Fibroblast of lung (primary cell): ENCODE results near the gene UBE2E2. TPM values are rescaled to one million over a fixed set of nuclear protein-coding genes. Genes with fewer than 3 reads are reported as not detected.
A peak's percentile ranks its signal among the peaks of the same experiment; 100 is the strongest.

ENCODE experiments used
- DNase-seq, 2 donors: peaks; one replicate each; pipeline versions ENCODE4 v3.0.0 to v3.0.0-alpha.2; 2010; ENCODE audit warnings: low read depth in 2 of 2
- H2AFZ ChIP-seq: 2 replicates; pipeline ENCODE4 v1.5.1; 2012; ENCODE audit warnings: low read length, control low read depth, inconsistent platforms
- H3K27ac ChIP-seq: 2 replicates; pipeline ENCODE4 v1.5.1; 2011; ENCODE audit warnings: low read length, control low read depth; ENCODE audit not compliant: insufficient read depth
- H3K27me3 ChIP-seq: 2 replicates; pipeline ENCODE4 v1.5.1; 2011; ENCODE audit warnings: mild to moderate bottlenecking, low read length; ENCODE audit not compliant: control insufficient read depth, insufficient read depth
- H3K36me3 ChIP-seq: 2 replicates; pipeline ENCODE4 v1.5.1; 2011; ENCODE audit warnings: low read length; ENCODE audit not compliant: control insufficient read depth, insufficient read depth
- H3K4me1 ChIP-seq: 2 replicates; pipeline ENCODE4 v1.5.1; 2011; ENCODE audit warnings: low read length; ENCODE audit not compliant: control insufficient read depth, insufficient read depth; ENCODE audit errors: extremely low read depth
- H3K4me2 ChIP-seq: 2 replicates; pipeline ENCODE4 v1.5.1; 2011; ENCODE audit warnings: low read length, control low read depth; ENCODE audit not compliant: insufficient read depth; ENCODE audit errors: extremely low read depth
- H3K4me3 ChIP-seq, 4 experiments: fragments of 200-600 bp in 1 of 4; sonication (generic) in 1 of 4; replicated peaks in 1 of 4; 2 replicates each; pipeline ENCODE4 v1.5.1; 2011 to 2016; ENCODE audit warnings: low read length in 4 of 4, low read depth in 3 of 4, mild to moderate bottlenecking in 3 of 4, control low read depth in 2 of 4, inconsistent platforms in 1 of 4, mixed read lengths in 1 of 4; ENCODE audit not compliant: insufficient read depth in 1 of 4; ENCODE audit errors: control extremely low read depth in 1 of 4
- H3K79me2 ChIP-seq: 2 replicates; pipeline ENCODE4 v1.5.1; 2012; ENCODE audit warnings: mild to moderate bottlenecking, low read length, inconsistent platforms; ENCODE audit not compliant: control insufficient read depth, insufficient read depth
- H3K9ac ChIP-seq: 2 replicates; pipeline ENCODE4 v1.5.1; 2011; ENCODE audit warnings: mild to moderate bottlenecking, low read length, control low read depth; ENCODE audit not compliant: insufficient read depth
- H3K9me3 ChIP-seq: 2 replicates; pipeline ENCODE4 v1.5.1; 2012; ENCODE audit warnings: low read depth, low read length; ENCODE audit not compliant: control insufficient read depth, insufficient read depth
- H4K20me1 ChIP-seq: 2 replicates; pipeline ENCODE4 v1.5.1; 2011; ENCODE audit warnings: low read length; ENCODE audit not compliant: control insufficient read depth, insufficient read depth; ENCODE audit errors: extremely low read depth
- EZH2 ChIP-seq: IDR thresholded peaks from 2 replicates; pipeline ENCODE4 v1.5.1; 2012; ENCODE audit warnings: low read length, control low read depth, mild to moderate bottlenecking; ENCODE audit errors: missing control alignments
- polyA plus RNA-seq, 2 donors: library from polyadenylated mRNA; depleted of rRNA in 1 of 2; stranded (reverse) in 1 of 2; unstranded in 1 of 2; fragments of >200 nt; gene quantifications; 2 replicates each; pipeline ENCODE4 v1.2.1, GENCODE V29; 2011 to 2012; ENCODE audit warnings: missing spikeins in 1 of 2
- total RNA-seq: library from RNA; depleted of rRNA; stranded (reverse); fragments of >200 nt; gene quantifications from 2 replicates; pipeline ENCODE4 v1.2.1, GENCODE V29; 2014
- TF ChIP-seq, protein P1 (sequence below), 2 donors: IDR thresholded peaks in 1 of 2; conservative IDR thresholded peaks in 1 of 2; 1 replicate in 1 of 2; 2 replicates in 1 of 2; pipeline ENCODE4 v1.5.1; 2011 to 2012; ENCODE audit warnings: low read length in 2 of 2, control low read depth in 1 of 2, inconsistent platforms in 1 of 2, low read depth in 1 of 2, mild to moderate bottlenecking in 1 of 2

Gene UBE2E2
- total and polyA plus RNA-seq, 2 donors (not counting 1 experiment from before 2014, with no cell fraction given), result 79.8 to 127 TPM

DNA sequence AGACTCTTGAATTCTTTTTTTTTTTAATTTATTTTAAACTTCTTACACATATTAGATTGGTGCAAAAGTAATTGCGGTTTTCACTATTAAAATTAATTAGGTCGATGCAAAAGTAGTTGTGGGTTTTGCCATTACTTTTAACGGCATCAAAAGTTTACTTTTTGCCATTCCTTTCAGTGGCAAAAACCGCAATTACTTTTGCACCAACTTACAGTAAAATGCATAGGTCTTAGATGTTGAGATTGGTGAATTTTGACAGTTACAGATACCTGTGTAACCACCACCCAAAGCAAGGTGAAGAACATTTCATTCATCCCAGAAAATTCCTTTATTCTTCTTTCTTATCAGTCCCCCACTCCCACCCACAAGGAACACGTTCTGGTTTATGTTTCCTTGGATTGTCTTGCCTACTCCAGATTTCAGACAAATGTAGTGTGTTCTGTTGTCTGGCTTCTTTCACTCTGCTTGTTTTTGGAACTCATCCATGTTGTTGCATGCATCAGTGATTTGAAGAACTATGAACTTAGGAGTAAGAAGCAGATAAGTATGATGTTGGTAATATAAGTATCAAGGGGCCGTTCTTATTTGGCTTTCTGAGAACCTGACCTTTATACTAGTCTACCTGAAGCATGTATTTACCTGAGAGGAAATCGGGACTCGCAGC, 404.2 kb downstream of the UBE2E2 start:
- no peak for DNase-seq
- H2AFZ ChIP-seq, result no peak overlapping the region
- H3K4me3 ChIP-seq, result no peak overlapping the region
- H3K4me2 ChIP-seq, result no peak overlapping the region
- H4K20me1 ChIP-seq, result no peaks in the 10 kb centered on the region
- H3K27me3 ChIP-seq, result no peaks in the 10 kb centered on the region
- no peaks in the 10 kb centered on the region for H3K9me3 ChIP-seq
- H3K4me1 ChIP-seq, result peaks cover 10% of the 10 kb centered on the region
- H3K36me3 ChIP-seq, result no peaks in the 10 kb centered on the region
- H3K79me2 ChIP-seq, result no peaks in the 10 kb centered on the region
- no peak overlapping the region for H3K27ac ChIP-seq
- H3K9ac ChIP-seq, result no peak overlapping the region
- TF ChIP-seq, protein P1, sequence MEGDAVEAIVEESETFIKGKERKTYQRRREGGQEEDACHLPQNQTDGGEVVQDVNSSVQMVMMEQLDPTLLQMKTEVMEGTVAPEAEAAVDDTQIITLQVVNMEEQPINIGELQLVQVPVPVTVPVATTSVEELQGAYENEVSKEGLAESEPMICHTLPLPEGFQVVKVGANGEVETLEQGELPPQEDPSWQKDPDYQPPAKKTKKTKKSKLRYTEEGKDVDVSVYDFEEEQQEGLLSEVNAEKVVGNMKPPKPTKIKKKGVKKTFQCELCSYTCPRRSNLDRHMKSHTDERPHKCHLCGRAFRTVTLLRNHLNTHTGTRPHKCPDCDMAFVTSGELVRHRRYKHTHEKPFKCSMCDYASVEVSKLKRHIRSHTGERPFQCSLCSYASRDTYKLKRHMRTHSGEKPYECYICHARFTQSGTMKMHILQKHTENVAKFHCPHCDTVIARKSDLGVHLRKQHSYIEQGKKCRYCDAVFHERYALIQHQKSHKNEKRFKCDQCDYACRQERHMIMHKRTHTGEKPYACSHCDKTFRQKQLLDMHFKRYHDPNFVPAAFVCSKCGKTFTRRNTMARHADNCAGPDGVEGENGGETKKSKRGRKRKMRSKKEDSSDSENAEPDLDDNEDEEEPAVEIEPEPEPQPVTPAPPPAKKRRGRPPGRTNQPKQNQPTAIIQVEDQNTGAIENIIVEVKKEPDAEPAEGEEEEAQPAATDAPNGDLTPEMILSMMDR (conservative IDR thresholded peaks at IDR 0.05 in 1 of 2, IDR thresholded peaks at IDR 0.05 in 1 of 2; ENCODE audit: low read depth in 1 of 2, low read length in 2 of 2), result no peak
- no peak for TF ChIP-seq EZH2

DNA sequence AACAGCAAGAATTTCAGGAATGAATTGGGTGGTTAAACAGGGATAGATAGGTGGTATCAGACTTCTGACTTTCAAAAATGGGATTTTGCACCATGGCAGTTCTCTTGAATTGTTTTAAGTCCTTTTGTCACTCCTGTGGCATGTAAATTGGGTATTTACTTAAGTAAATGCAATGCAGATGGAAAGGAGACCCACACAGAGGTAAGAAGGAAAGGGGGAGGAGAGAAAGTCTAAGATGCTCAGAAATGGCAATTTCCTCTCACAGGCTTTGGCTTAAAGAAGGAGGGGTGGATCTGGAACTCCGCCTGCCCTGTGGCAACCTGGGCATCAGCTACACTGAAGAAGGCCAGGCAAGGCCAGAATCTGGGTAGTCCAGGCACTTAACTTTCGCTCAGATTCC, 405.5 kb downstream of the UBE2E2 start:
- Histone ChIP-seq H4K20me1 (no peaks in the 10 kb centered on the region), H3K79me2 (no peaks in the 10 kb centered on the region), H3K4me3 (no peak overlapping the region), H3K9ac (no peak overlapping the region), H3K4me1 (peaks cover 10% of the 10 kb centered on the region), H3K36me3 (no peaks in the 10 kb centered on the region), H3K9me3 (no peaks in the 10 kb centered on the region), H3K27ac (no peak overlapping the region), H3K27me3 (no peaks in the 10 kb centered on the region), H2AFZ (no peak overlapping the region), H3K4me2 (no peak overlapping the region)
- TF ChIP-seq, protein P1 (conservative IDR thresholded peaks at IDR 0.05 in 1 of 2, IDR thresholded peaks at IDR 0.05 in 1 of 2; ENCODE audit: low read depth in 1 of 2, low read length in 2 of 2), result no peak
- no peak for TF ChIP-seq EZH2
- DNase-seq, result no peak

DNA sequence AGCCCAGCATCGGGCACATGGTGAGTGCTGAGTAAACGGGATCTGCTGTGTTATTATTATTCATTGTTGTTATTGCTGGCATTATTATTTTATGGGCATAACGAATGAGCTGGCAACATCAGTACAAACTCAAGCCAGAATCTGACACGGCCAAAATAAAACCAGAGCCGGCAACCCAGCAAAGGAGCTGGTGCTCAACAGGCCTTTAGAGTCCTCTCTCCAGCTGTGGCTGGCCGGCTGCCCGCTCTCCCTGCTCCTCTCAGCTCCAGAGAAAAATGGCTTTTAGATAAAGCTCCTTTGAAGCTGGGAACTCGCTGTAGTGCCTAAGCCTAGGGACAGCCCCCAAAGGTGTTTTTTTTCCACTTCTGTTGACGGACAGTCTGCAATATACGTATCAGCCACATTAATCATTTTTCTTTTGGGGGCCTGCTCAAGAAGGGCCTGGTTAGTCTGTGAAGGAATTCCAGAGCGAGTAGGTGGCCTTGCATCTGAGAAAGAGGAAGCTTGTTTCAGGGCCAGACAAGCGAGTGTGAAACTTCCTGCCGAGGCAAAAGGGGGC, 408.7 kb downstream of the UBE2E2 start:
- peaks cover 10% of the 10 kb centered on the region for H3K4me1 ChIP-seq
- H3K27me3 ChIP-seq, result no peaks in the 10 kb centered on the region
- no peaks in the 10 kb centered on the region for H3K9me3 ChIP-seq
- no peaks in the 10 kb centered on the region for H4K20me1 ChIP-seq
- no peaks in the 10 kb centered on the region for H3K79me2 ChIP-seq
- H2AFZ ChIP-seq, result peak overlapping the region; percentile 44
- H3K4me3 ChIP-seq, result no peak overlapping the region
- H3K4me2 ChIP-seq, result peak overlapping the region; percentile 54
- H3K36me3 ChIP-seq, result no peaks in the 10 kb centered on the region
- no peak overlapping the region for H3K9ac ChIP-seq
- peak overlapping the region; percentile 61 for H3K27ac ChIP-seq
- TF ChIP-seq EZH2, result no peak
- TF ChIP-seq, protein P1 (conservative IDR thresholded peaks at IDR 0.05 in 1 of 2, IDR thresholded peaks at IDR 0.05 in 1 of 2; ENCODE audit: low read depth in 1 of 2, low read length in 2 of 2), result no peak
- peak; percentile 70 to 84 for DNase-seq
